ENCODE results near the gene SUSD1.

DNA sequence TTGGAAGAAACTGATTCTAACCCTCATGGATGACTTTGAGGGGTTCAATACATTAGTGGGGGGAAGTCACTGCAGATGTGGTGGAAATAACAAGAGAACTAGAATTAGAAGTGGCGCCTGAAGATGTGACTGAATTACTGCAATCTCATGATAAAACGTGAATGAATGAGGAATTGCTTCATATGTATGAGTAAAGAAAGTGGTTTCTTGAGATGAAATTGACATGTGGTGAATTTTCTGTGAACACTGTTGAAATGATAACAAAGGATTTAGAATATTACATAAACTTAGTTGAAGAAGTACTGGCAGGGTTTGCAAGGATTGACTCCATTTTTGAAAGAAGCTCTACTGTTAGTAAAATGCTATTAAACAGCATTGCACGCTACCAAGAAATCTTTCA, 165.4 kb downstream of the SUSD1 start:
- TF ChIP-seq, protein P1, sequence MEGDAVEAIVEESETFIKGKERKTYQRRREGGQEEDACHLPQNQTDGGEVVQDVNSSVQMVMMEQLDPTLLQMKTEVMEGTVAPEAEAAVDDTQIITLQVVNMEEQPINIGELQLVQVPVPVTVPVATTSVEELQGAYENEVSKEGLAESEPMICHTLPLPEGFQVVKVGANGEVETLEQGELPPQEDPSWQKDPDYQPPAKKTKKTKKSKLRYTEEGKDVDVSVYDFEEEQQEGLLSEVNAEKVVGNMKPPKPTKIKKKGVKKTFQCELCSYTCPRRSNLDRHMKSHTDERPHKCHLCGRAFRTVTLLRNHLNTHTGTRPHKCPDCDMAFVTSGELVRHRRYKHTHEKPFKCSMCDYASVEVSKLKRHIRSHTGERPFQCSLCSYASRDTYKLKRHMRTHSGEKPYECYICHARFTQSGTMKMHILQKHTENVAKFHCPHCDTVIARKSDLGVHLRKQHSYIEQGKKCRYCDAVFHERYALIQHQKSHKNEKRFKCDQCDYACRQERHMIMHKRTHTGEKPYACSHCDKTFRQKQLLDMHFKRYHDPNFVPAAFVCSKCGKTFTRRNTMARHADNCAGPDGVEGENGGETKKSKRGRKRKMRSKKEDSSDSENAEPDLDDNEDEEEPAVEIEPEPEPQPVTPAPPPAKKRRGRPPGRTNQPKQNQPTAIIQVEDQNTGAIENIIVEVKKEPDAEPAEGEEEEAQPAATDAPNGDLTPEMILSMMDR (IDR thresholded peaks at IDR 0.05) = no peak
- no peak for TF ChIP-seq POLR2A (IDR thresholded peaks at IDR 0.05)

All from stomach (tissue), 4 donors.